Measurements from ENCODE around the gene DGCR2. TPM values are rescaled to one million over a fixed set of nuclear protein-coding genes. Genes with fewer than 3 reads are reported as not detected.

Gene DGCR2
- total RNA-seq, 3 donors from 2014 or later = 36.8 to 58.4 (median 42.9) TPM

GRCh38 chr22:19137384-19138216 is 15.4 kb upstream of the DGCR2 start:
- intact Hi-C loops (cut with DNase I; ENCODE audit: low total_unique reads) = no loop called here
- no peaks in the 10 kb centered on the region for H3K27me3 ChIP-seq

GRCh38 chr22:19136915-19137314 is 14.7 kb upstream of the DGCR2 start:
- intact Hi-C loops (cut with DNase I; ENCODE audit: low total_unique reads) = no loop called here
- Histone ChIP-seq H3K9me3 (no peaks in the 10 kb centered on the region), H3K27ac (no peak overlapping the region), H3K27me3 (no peaks in the 10 kb centered on the region), H3K4me3 (no peak overlapping the region), H3K36me3 (peaks cover 13% of the 10 kb centered on the region), H3K4me1 (no peaks in the 10 kb centered on the region)
- TF ChIP-seq POLR2A (IDR thresholded peaks at IDR 0.05) (no peak), POLR2AphosphoS5 (IDR thresholded peaks at IDR 0.05) (no peak), CTCF (IDR thresholded peaks at IDR 0.05) (no peak)
- no peak for DNase-seq (ENCODE audit: low spot score in 2 of 2)

More at GRCh38 chr22:19137384-19138216, 15.4 kb upstream of the DGCR2 start:
- no peak for TF ChIP-seq POLR2A (IDR thresholded peaks at IDR 0.05)
- TF ChIP-seq CTCF (IDR thresholded peaks at IDR 0.05) = no peak
- TF ChIP-seq POLR2AphosphoS5 (IDR thresholded peaks at IDR 0.05) = no peak
- Histone ChIP-seq H3K4me3 (no peak overlapping the region), H3K4me1 (no peaks in the 10 kb centered on the region), H3K9me3 (no peaks in the 10 kb centered on the region), H3K36me3 (peaks cover 13% of the 10 kb centered on the region), H3K27ac (no peak overlapping the region)
- no peak for DNase-seq (ENCODE audit: low spot score in 2 of 2)

- TF ChIP-seq POLR2AphosphoS5 (IDR thresholded peaks at IDR 0.05) = no peak
- TF ChIP-seq CTCF (IDR thresholded peaks at IDR 0.05) = no peak
- no peak for TF ChIP-seq POLR2A (IDR thresholded peaks at IDR 0.05)
- H3K4me1 ChIP-seq = no peaks in the 10 kb centered on the region
- no peak overlapping the region for H3K27ac ChIP-seq
- H3K27me3 ChIP-seq = no peaks in the 10 kb centered on the region
- no peak overlapping the region for H3K4me3 ChIP-seq
- intact Hi-C loops (cut with DNase I; ENCODE audit: low total_unique reads) = no loop called here
- H3K36me3 ChIP-seq = peaks cover 13% of the 10 kb centered on the region
- DNase-seq (ENCODE audit: low spot score in 2 of 2) = no peak
- H3K9me3 ChIP-seq = no peaks in the 10 kb centered on the region
Measured at GRCh38 chr22:19134874-19135273, 12.7 kb upstream of the DGCR2 start.

GRCh38 chr22:19134176-19134831 is 12.1 kb upstream of the DGCR2 start:
- TF ChIP-seq POLR2AphosphoS5 (IDR thresholded peaks at IDR 0.05) (no peak), POLR2A (IDR thresholded peaks at IDR 0.05) (no peak), CTCF (IDR thresholded peaks at IDR 0.05) (no peak)
- Histone ChIP-seq H3K4me1 (no peaks in the 10 kb centered on the region), H3K4me3 (no peak overlapping the region), H3K9me3 (no peaks in the 10 kb centered on the region), H3K36me3 (peaks cover 13% of the 10 kb centered on the region), H3K27me3 (no peaks in the 10 kb centered on the region), H3K27ac (no peak overlapping the region)
- intact Hi-C loops (cut with DNase I; ENCODE audit: low total_unique reads) = no loop called here
- no peak for DNase-seq (ENCODE audit: low spot score in 2 of 2)

- Histone ChIP-seq H3K9me3 (no peaks in the 10 kb centered on the region), H3K36me3 (peaks cover 13% of the 10 kb centered on the region), H3K27me3 (no peaks in the 10 kb centered on the region), H3K4me3 (no peak overlapping the region), H3K27ac (no peak overlapping the region), H3K4me1 (no peaks in the 10 kb centered on the region)
- intact Hi-C loops (cut with DNase I; ENCODE audit: low total_unique reads) = no loop called here
- no peak for DNase-seq (ENCODE audit: low spot score in 2 of 2)
- no peak for TF ChIP-seq CTCF (IDR thresholded peaks at IDR 0.05)
- no peak for TF ChIP-seq POLR2AphosphoS5 (IDR thresholded peaks at IDR 0.05)
- no peak for TF ChIP-seq POLR2A (IDR thresholded peaks at IDR 0.05)
Measured at GRCh38 chr22:19133561-19133960, 11.3 kb upstream of the DGCR2 start.
